ENCODE results near the gene RYR2. TPM values are rescaled to one million over a fixed set of nuclear protein-coding genes. Genes with fewer than 3 reads are reported as not detected.

The RYR2 gene
- total and polyA plus RNA-seq, 12 donors, result 43.1 to 1,252 (median 872) TPM

GRCh38 chr1:237791592-237791991 is 749.6 kb downstream of the RYR2 start:
- intact Hi-C loops (cut with DNase I), result no loop called here
- Histone ChIP-seq H3K4me3 (no peak overlapping the region), H3K36me3 (peaks cover 0 to 76% (median 0%) of the 10 kb centered on the region in 9 donors), H3K27ac (peak overlapping the region in 1 of 10 donors; percentile 0), H3K4me1 (peaks cover 0 to 40% (median 0%) of the 10 kb centered on the region in 9 donors), H3K9me3 (no peaks in the 10 kb centered on the region), H3K27me3 (no peaks in the 10 kb centered on the region)
- WGBS, 2 donors, result 58 to 67% methylated on average over 2 of the region's 2 CpGs
- DNase-seq (no peak), ATAC-seq (peak in 3 of 8 donors; percentile 8 to 22 (median 21))
- no peak for TF ChIP-seq CTCF (IDR thresholded peaks at IDR 0.05)

GRCh38 chr1:237792149-237792548 is 750.2 kb downstream of the RYR2 start:
- Histone ChIP-seq H3K9me3 (no peaks in the 10 kb centered on the region), H3K27ac (peak overlapping the region in 1 of 10 donors; percentile 0), H3K4me1 (peaks cover 0 to 39% (median 0%) of the 10 kb centered on the region in 9 donors), H3K4me3 (no peak overlapping the region), H3K27me3 (no peaks in the 10 kb centered on the region), H3K36me3 (peaks cover 0 to 76% (median 0%) of the 10 kb centered on the region in 9 donors)
- intact Hi-C loops (cut with DNase I), result no loop called here
- ATAC-seq (peak in 1 of 8 donors; percentile 26), DNase-seq (no peak)
- no peak for TF ChIP-seq CTCF (IDR thresholded peaks at IDR 0.05)
- WGBS, 2 donors, result 70 to 75% methylated on average over 7 of the region's 7 CpGs

DNA sequence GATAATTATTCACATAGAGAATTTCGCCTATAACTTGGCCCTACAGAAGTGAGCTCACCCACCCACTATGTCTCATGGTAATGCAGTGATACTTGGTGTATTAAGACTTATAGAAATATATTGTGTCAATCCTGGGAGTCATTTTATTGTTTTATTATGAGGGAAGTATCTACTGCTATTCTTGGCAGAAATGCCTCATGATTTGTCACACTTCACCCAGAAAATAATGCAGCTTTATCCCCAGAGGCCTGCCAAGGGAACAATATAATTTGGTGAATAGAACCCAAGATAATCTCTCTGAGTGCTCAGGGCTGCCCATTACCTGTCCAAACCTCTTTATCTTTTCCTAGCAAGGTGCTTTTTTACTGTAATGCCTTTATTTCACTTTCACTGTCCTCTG is 750.7 kb downstream of the RYR2 start:
- Histone ChIP-seq H3K27me3 (no peaks in the 10 kb centered on the region), H3K36me3 (peaks cover 0 to 76% (median 0%) of the 10 kb centered on the region in 9 donors), H3K4me1 (peaks cover 0 to 39% (median 0%) of the 10 kb centered on the region in 9 donors), H3K27ac (no peak overlapping the region), H3K9me3 (no peaks in the 10 kb centered on the region), H3K4me3 (no peak overlapping the region)
- DNase-seq (no peak), ATAC-seq (no peak)
- intact Hi-C loops (cut with DNase I), result no loop called here
- TF ChIP-seq CTCF (IDR thresholded peaks at IDR 0.05), result no peak
- 74% methylated on average over 1 of the region's 1 CpG for WGBS, 2 donors

- Histone ChIP-seq H3K4me1 (peaks cover 0 to 34% (median 0%) of the 10 kb centered on the region in 9 donors), H3K27me3 (no peaks in the 10 kb centered on the region), H3K9me3 (no peaks in the 10 kb centered on the region), H3K36me3 (peaks cover 0 to 76% (median 0%) of the 10 kb centered on the region in 9 donors), H3K4me3 (no peak overlapping the region), H3K27ac (no peak overlapping the region)
- no peak for ATAC-seq
- TF ChIP-seq CTCF (IDR thresholded peaks at IDR 0.05), result no peak
- WGBS, 2 donors, result 33 to 50% methylated on average over 3 of the region's 3 CpGs
- no peak for DNase-seq
- intact Hi-C loops (cut with DNase I), result no loop called here
Observed at GRCh38 chr1:237794071-237794470, 752.1 kb downstream of the RYR2 start.
